Lower leg skin (tissue), 3 donors: ENCODE measurements around the gene PEX14.

Source experiments
- POLR2A ChIP-seq, 2 donors: fragments of 450-650 bp; IDR thresholded peaks; one replicate each; pipeline ENCODE4 v1.6.1; 2016 to 2017; ENCODE audit warnings: antibody characterized with exemption in 2 of 2, mild to moderate bottlenecking in 1 of 2, moderate library complexity in 1 of 2
- TF ChIP-seq, protein P1 (sequence below), 3 donors: fragments of 450-650 bp; IDR thresholded peaks; one replicate each; pipeline ENCODE4 v1.5.1; 2016; ENCODE audit warnings: antibody characterized with exemption in 3 of 3, mild to moderate bottlenecking in 3 of 3, moderate library complexity in 2 of 3

DNA sequence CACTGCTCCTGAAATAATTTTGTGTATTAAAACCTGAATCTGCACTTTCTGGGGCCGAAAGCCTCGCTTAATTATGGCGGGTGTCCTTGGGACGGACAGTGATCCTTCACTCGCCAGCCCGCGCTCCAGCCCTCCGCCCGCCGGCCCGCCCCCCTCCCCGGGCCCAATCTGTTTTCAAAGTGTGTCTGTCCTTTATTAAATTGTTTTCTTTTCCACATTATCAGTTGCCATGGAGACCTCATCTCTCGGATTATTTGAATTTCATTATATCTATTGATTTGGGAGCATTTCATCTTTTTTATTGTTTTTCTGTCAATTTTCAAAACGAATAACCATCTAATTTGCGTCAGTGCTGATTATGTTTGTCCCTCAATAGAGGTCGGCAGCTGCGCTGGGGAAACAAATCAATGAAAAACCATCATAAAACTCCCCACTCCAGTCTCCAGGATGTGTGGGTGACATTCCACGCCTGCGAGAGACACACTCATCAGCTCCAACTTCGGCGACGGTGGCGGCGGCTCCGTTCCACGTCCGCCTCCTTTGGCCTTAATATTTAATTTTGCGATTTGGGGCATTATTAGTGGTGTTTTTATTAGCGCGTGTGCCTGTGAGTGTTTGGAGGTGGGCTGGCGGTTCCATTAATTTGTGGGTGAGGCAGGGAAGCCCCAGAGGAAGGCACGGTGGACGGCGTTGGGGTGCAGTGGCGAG is 197.7 kb downstream of the PEX14 start:
- TF ChIP-seq, protein P1, sequence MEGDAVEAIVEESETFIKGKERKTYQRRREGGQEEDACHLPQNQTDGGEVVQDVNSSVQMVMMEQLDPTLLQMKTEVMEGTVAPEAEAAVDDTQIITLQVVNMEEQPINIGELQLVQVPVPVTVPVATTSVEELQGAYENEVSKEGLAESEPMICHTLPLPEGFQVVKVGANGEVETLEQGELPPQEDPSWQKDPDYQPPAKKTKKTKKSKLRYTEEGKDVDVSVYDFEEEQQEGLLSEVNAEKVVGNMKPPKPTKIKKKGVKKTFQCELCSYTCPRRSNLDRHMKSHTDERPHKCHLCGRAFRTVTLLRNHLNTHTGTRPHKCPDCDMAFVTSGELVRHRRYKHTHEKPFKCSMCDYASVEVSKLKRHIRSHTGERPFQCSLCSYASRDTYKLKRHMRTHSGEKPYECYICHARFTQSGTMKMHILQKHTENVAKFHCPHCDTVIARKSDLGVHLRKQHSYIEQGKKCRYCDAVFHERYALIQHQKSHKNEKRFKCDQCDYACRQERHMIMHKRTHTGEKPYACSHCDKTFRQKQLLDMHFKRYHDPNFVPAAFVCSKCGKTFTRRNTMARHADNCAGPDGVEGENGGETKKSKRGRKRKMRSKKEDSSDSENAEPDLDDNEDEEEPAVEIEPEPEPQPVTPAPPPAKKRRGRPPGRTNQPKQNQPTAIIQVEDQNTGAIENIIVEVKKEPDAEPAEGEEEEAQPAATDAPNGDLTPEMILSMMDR (IDR thresholded peaks at IDR 0.05), result no peak
- TF ChIP-seq POLR2A (IDR thresholded peaks at IDR 0.05), result no peak
